Heart left ventricle (tissue), 13 donors: ENCODE measurements around the gene ZCWPW1.
"Not testable (repeated sequence)": the region's sequence is repeated elsewhere in the genome, so short reads cannot be mapped to it uniquely, and the experiment has no call there.

Experiments used
- POLR2A ChIP-seq, 2 donors: fragments of 450-650 bp; IDR thresholded peaks; one replicate each; pipeline ENCODE4 v1.6.1; 2017; ENCODE audit warnings: antibody characterized with exemption in 2 of 2, mild to moderate bottlenecking in 2 of 2, moderate library complexity in 2 of 2
- TF ChIP-seq, protein P1 (sequence below), 12 donors: fragments of 200-600 bp; sonication (generic) in 4 of 12; IDR thresholded peaks; one replicate each; pipeline versions ENCODE4 v1.5.0 to v1.8.0; 2018 to 2022; ENCODE audit warnings: antibody characterized with exemption in 12 of 12, mild to moderate bottlenecking in 5 of 12
- donor health status: ischemic (EF 13 %, LVEDD 7.1; RV severe dilation, severe dysfunction).
- donor health status: DM: no; HTN: yes; CAD: no.
- donor health status: DM: no; HTN: no; CAD: no.
- donor health status: ischemic (EF 25% LVEDD 6.9; RV normal size, moderate dysfunction).
- donor health status: ischemic (EF 25% LVEDD 5.7; RV mildly dilated, moderate dysfunction).
- donor health status: ischemic (EF 35%, LVEDD 5.7; RV mildly dilated, moderate dysfunction).
- donor health status: nonischemic (EF 11% LVEDD 7.7; RV severe dilation, severe dysfunction).
- donor health status: DM: yes; HTN: yes; CAD: no.
- donor health status: PGD.
- donor health status: ischemic (EF 29% LVEDD 5.4; RV normal size, mild dysfunction).
- donor health status: nonischemic (EF 23%, LVEDD 6.1; RV moderate dilation, normal function).

DNA sequence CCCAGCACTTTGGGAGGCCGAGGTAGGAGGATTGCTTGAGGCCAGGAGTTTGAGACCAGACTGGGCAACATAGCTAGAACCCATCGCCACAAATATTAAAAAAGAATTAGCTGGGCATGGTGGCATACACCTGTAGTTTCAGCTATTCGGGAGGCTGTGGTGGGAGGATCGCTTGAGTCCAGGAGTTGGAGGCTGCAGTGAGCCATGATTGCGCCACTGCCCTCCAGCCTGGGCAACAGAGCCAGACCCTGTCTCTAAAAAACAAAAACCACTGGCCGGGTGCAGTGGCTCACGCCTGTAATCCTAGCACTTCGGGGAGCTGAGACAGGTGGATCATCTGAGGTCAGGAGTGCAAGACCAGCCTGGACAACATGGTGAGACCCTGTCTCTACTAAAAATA lies 25.4 kb upstream of the ZCWPW1 start:
- TF ChIP-seq POLR2A (IDR thresholded peaks at IDR 0.05): not testable (repeated sequence)
- TF ChIP-seq, protein P1, sequence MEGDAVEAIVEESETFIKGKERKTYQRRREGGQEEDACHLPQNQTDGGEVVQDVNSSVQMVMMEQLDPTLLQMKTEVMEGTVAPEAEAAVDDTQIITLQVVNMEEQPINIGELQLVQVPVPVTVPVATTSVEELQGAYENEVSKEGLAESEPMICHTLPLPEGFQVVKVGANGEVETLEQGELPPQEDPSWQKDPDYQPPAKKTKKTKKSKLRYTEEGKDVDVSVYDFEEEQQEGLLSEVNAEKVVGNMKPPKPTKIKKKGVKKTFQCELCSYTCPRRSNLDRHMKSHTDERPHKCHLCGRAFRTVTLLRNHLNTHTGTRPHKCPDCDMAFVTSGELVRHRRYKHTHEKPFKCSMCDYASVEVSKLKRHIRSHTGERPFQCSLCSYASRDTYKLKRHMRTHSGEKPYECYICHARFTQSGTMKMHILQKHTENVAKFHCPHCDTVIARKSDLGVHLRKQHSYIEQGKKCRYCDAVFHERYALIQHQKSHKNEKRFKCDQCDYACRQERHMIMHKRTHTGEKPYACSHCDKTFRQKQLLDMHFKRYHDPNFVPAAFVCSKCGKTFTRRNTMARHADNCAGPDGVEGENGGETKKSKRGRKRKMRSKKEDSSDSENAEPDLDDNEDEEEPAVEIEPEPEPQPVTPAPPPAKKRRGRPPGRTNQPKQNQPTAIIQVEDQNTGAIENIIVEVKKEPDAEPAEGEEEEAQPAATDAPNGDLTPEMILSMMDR (IDR thresholded peaks at IDR 0.05): not testable (repeated sequence)
